Fibroblast of lung (primary cell): ENCODE data around the gene RIPK3.

Experiments
- CTCF ChIP-seq, 2 donors: IDR thresholded peaks in 1 of 2; conservative IDR thresholded peaks in 1 of 2; 1 replicate in 1 of 2; 2 replicates in 1 of 2; pipeline ENCODE4 v1.5.1; 2011 to 2012; ENCODE audit warnings: low read length in 2 of 2, control low read depth in 1 of 2, inconsistent platforms in 1 of 2, low read depth in 1 of 2, mild to moderate bottlenecking in 1 of 2
- EZH2 ChIP-seq: IDR thresholded peaks from 2 replicates; pipeline ENCODE4 v1.5.1; 2012; ENCODE audit warnings: low read length, control low read depth, mild to moderate bottlenecking; ENCODE audit errors: missing control alignments

DNA sequence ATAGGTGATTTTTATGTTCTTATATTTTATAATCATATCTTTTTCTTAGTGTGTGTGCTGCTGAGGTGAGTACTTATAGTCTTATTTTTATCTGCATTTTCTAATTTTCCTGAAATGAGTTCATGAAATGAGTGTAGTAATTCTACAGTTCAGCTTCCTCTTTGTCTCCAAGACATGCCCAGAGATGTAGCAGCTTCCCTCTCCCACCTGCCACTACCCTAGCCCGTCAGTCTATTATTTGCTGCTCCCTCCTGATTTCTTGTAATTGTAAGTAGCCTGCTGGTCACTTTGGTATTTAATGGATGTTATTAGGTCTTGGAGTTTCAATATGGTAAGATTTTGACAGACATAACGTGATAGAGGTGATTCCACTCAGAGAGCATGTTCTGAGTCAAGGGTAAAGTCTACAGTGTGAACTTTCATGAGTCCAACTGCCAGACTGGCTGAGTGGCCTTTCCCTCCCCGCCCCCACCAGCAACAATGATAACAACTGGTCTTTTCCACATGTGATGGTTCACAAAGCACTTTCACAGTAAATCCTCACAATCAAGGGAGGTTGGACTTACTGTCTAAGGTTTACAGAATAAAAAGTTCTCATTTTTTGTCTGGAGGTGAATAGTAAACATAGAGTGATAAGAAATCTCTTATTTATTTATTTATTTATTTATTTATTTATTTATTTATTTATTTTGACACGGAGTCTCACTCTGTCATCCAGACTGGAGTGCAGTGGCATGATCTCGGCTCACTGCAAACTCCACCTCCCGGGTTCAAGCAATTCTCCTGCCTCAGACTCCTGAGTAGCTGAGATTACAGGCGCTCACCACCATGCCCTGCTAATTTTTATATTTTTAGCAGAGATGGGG, 4.2 kb upstream of the RIPK3 start:
- TF ChIP-seq CTCF (conservative IDR thresholded peaks at IDR 0.05 in 1 of 2, IDR thresholded peaks at IDR 0.05 in 1 of 2; ENCODE audit: low read depth in 1 of 2, low read length in 2 of 2) (no peak), EZH2 (no peak)
